ENCODE results near the gene RHOU. TPM values are rescaled to one million over a fixed set of nuclear protein-coding genes. Genes with fewer than 3 reads are reported as not detected.

The RHOU gene
- total RNA-seq, 3 donors from 2014 or later: 28.8 to 31.5 (median 29.7) TPM

- Histone ChIP-seq H3K27me3 (no peaks in the 10 kb centered on the region), H3K36me3 (no peaks in the 10 kb centered on the region), H3K4me1 (no peaks in the 10 kb centered on the region), H3K9me3 (no peaks in the 10 kb centered on the region), H3K27ac (no peak overlapping the region), H3K4me3 (no peak overlapping the region)
- intact Hi-C loops (cut with DNase I; ENCODE audit: low total_unique reads): no loop called here
- TF ChIP-seq POLR2AphosphoS5 (IDR thresholded peaks at IDR 0.05) (no peak), CTCF (IDR thresholded peaks at IDR 0.05) (no peak), POLR2A (IDR thresholded peaks at IDR 0.05) (no peak)
- DNase-seq (ENCODE audit: low spot score in 2 of 2): no peak
Measured at GRCh38 chr1:228783418-228784040, 48.2 kb downstream of the RHOU start.

GRCh38 chr1:228784181-228784580 lies 48.9 kb downstream of the RHOU start:
- H3K27ac ChIP-seq: no peak overlapping the region
- H3K36me3 ChIP-seq: no peaks in the 10 kb centered on the region
- no peaks in the 10 kb centered on the region for H3K9me3 ChIP-seq
- TF ChIP-seq POLR2AphosphoS5 (IDR thresholded peaks at IDR 0.05): no peak
- TF ChIP-seq POLR2A (IDR thresholded peaks at IDR 0.05): no peak
- no peak for TF ChIP-seq CTCF (IDR thresholded peaks at IDR 0.05)
- no peaks in the 10 kb centered on the region for H3K27me3 ChIP-seq
- H3K4me1 ChIP-seq: no peaks in the 10 kb centered on the region
- H3K4me3 ChIP-seq: no peak overlapping the region
- intact Hi-C loops (cut with DNase I; ENCODE audit: low total_unique reads): no loop called here
- DNase-seq (ENCODE audit: low spot score in 2 of 2): no peak

- Histone ChIP-seq H3K4me1 (no peaks in the 10 kb centered on the region), H3K36me3 (no peaks in the 10 kb centered on the region), H3K4me3 (no peak overlapping the region), H3K27ac (no peak overlapping the region), H3K27me3 (no peaks in the 10 kb centered on the region), H3K9me3 (no peaks in the 10 kb centered on the region)
- intact Hi-C loops (cut with DNase I; ENCODE audit: low total_unique reads): no loop called here
- no peak for TF ChIP-seq POLR2A (IDR thresholded peaks at IDR 0.05)
- no peak for DNase-seq (ENCODE audit: low spot score in 2 of 2)
Measured at GRCh38 chr1:228785366-228786330, 50.4 kb downstream of the RHOU start.

GRCh38 chr1:228786361-228787129 lies 51.3 kb downstream of the RHOU start:
- no peak overlapping the region for H3K4me3 ChIP-seq
- no peaks in the 10 kb centered on the region for H3K36me3 ChIP-seq
- intact Hi-C loops (cut with DNase I; ENCODE audit: low total_unique reads): no loop called here
- H3K27ac ChIP-seq: no peak overlapping the region
- H3K27me3 ChIP-seq: no peaks in the 10 kb centered on the region
- H3K9me3 ChIP-seq: no peaks in the 10 kb centered on the region
- TF ChIP-seq CTCF (IDR thresholded peaks at IDR 0.05) (no peak), POLR2A (IDR thresholded peaks at IDR 0.05) (no peak), POLR2AphosphoS5 (IDR thresholded peaks at IDR 0.05) (no peak)
- no peak for DNase-seq (ENCODE audit: low spot score in 2 of 2)
- H3K4me1 ChIP-seq: no peaks in the 10 kb centered on the region

GRCh38 chr1:228791791-228792190 lies 56.5 kb downstream of the RHOU start:
- DNase-seq (ENCODE audit: low spot score in 2 of 2): no peak
- Histone ChIP-seq H3K9me3 (no peaks in the 10 kb centered on the region), H3K27me3 (no peaks in the 10 kb centered on the region), H3K4me1 (no peaks in the 10 kb centered on the region), H3K36me3 (no peaks in the 10 kb centered on the region), H3K4me3 (no peak overlapping the region), H3K27ac (no peak overlapping the region)
- intact Hi-C loops (cut with DNase I; ENCODE audit: low total_unique reads): loop anchor here (10.0 kb wide), 2 partner anchors 1653 to 1713 kb away; no protein-coding TSS in a partner anchor
- no peak for TF ChIP-seq CTCF (IDR thresholded peaks at IDR 0.05)
- TF ChIP-seq POLR2A (IDR thresholded peaks at IDR 0.05): no peak
- TF ChIP-seq POLR2AphosphoS5 (IDR thresholded peaks at IDR 0.05): no peak
